ENCODE results near the gene PPARD. TPM values are rescaled to one million over a fixed set of nuclear protein-coding genes. Genes with fewer than 3 reads are reported as not detected.

PPARD gene
- total RNA-seq, 1 experiment from 2014 or later, result 26.8 TPM

- Mint-ChIP-seq H3K4me1 (ENCODE audit: low read depth, unreplicated experiment) (peaks cover 23% of the 10 kb centered on the region), H3K27ac (ENCODE audit: unreplicated experiment) (no peak overlapping the region), H3K27me3 (ENCODE audit: unreplicated experiment) (no peaks in the 10 kb centered on the region), H3K9me3 (ENCODE audit: low read depth, unreplicated experiment) (no peaks in the 10 kb centered on the region), H3K36me3 (ENCODE audit: insufficient read depth, unreplicated experiment) (peaks cover 22% of the 10 kb centered on the region), H3K4me3 (ENCODE audit: low read depth, unreplicated experiment) (no peak overlapping the region)
- intact Hi-C loops (cut with micrococcal nuclease; ENCODE audit: unreplicated experiment), result no loop called here
- TF ChIP-seq CTCF (IDR thresholded peaks at IDR 0.05; ENCODE audit: unreplicated experiment), result no peak
- BruUV-seq (replicated peaks), result no TSS peak
- DNase-seq, result no peak
- CTCF ChIA-PET, result no interaction called here
These were observed 115.5 kb downstream of the PPARD start for GRCh38 chr6:35457907-35458306.

GRCh38 chr6:35461270-35461669, 118.9 kb downstream of the PPARD start:
- intact Hi-C loops (cut with micrococcal nuclease; ENCODE audit: unreplicated experiment), result no loop called here
- no peak for TF ChIP-seq CTCF (IDR thresholded peaks at IDR 0.05; ENCODE audit: unreplicated experiment)
- Mint-ChIP-seq H3K27me3 (ENCODE audit: unreplicated experiment) (no peaks in the 10 kb centered on the region), H3K9me3 (ENCODE audit: low read depth, unreplicated experiment) (no peaks in the 10 kb centered on the region), H3K36me3 (ENCODE audit: insufficient read depth, unreplicated experiment) (peaks cover 12% of the 10 kb centered on the region), H3K4me1 (ENCODE audit: low read depth, unreplicated experiment) (peaks cover 8% of the 10 kb centered on the region), H3K4me3 (ENCODE audit: low read depth, unreplicated experiment) (no peak overlapping the region), H3K27ac (ENCODE audit: unreplicated experiment) (no peak overlapping the region)
- CTCF ChIA-PET, result no interaction called here
- DNase-seq, result no peak
- no TSS peak for BruUV-seq (replicated peaks)

- CTCF ChIA-PET, result no interaction called here
- Mint-ChIP-seq H3K36me3 (ENCODE audit: insufficient read depth, unreplicated experiment) (peaks cover 25% of the 10 kb centered on the region), H3K9me3 (ENCODE audit: low read depth, unreplicated experiment) (no peaks in the 10 kb centered on the region), H3K4me3 (ENCODE audit: low read depth, unreplicated experiment) (no peak overlapping the region), H3K4me1 (ENCODE audit: low read depth, unreplicated experiment) (peaks cover 16% of the 10 kb centered on the region), H3K27ac (ENCODE audit: unreplicated experiment) (no peak overlapping the region), H3K27me3 (ENCODE audit: unreplicated experiment) (no peaks in the 10 kb centered on the region)
- no peak for TF ChIP-seq CTCF (IDR thresholded peaks at IDR 0.05; ENCODE audit: unreplicated experiment)
- intact Hi-C loops (cut with micrococcal nuclease; ENCODE audit: unreplicated experiment), result no loop called here
- no peak for DNase-seq
- BruUV-seq (replicated peaks), result no TSS peak
These were observed 120.9 kb downstream of the PPARD start for GRCh38 chr6:35463292-35463691.

- CTCF ChIA-PET, result interaction anchor here (0.8 kb wide), 1 partner anchor 124 kb away, joined by 3 read pairs; no protein-coding TSS in a partner anchor
- no peak for DNase-seq
- H3K27ac Mint-ChIP-seq (ENCODE audit: unreplicated experiment), result no peak overlapping the region
- peaks cover 42% of the 10 kb centered on the region for H3K36me3 Mint-ChIP-seq (ENCODE audit: insufficient read depth, unreplicated experiment)
- peaks cover 29% of the 10 kb centered on the region for H3K4me1 Mint-ChIP-seq (ENCODE audit: low read depth, unreplicated experiment)
- H3K27me3 Mint-ChIP-seq (ENCODE audit: unreplicated experiment), result no peaks in the 10 kb centered on the region
- no peaks in the 10 kb centered on the region for H3K9me3 Mint-ChIP-seq (ENCODE audit: low read depth, unreplicated experiment)
- intact Hi-C loops (cut with micrococcal nuclease; ENCODE audit: unreplicated experiment), result loop anchor here (5.0 kb wide), 1 partner anchor 123 kb away; the partner anchor contains the start of gene PPARD
- no peak overlapping the region for H3K4me3 Mint-ChIP-seq (ENCODE audit: low read depth, unreplicated experiment)
- TF ChIP-seq CTCF (IDR thresholded peaks at IDR 0.05; ENCODE audit: unreplicated experiment), result no peak
- no TSS peak for BruUV-seq (replicated peaks)
These were observed 123.3 kb downstream of the PPARD start for GRCh38 chr6:35465646-35466045.

Measured in Calu3 (cell line).